KMS-11 (cell line): ENCODE data around the gene DENND6A.

Source experiments
- H2AFZ ChIP-seq: fragments of 200-600 bp; sonication (generic); 2 replicates; pipeline ENCODE4 v1.6.1; 2016; ENCODE audit warnings: antibody characterized with exemption, mixed run types, low read depth
- H3K27ac ChIP-seq: fragments of 200-600 bp; sonication (generic); 2 replicates; pipeline ENCODE4 v1.6.1; 2016; ENCODE audit warnings: mild to moderate bottlenecking, mixed run types
- H3K27me3 ChIP-seq: fragments of 200-600 bp; sonication (generic); 2 replicates; pipeline ENCODE4 v1.6.1; 2017; ENCODE audit warnings: mild to moderate bottlenecking, low read depth, mixed run types, moderate library complexity; ENCODE audit not compliant: insufficient read depth
- H3K36me3 ChIP-seq: fragments of 200-600 bp; sonication (generic); 2 replicates; pipeline ENCODE4 v1.6.1; 2017; ENCODE audit warnings: mild to moderate bottlenecking, mixed run types; ENCODE audit not compliant: insufficient read depth
- H3K4me1 ChIP-seq: fragments of 200-600 bp; sonication (generic); 2 replicates; pipeline ENCODE4 v1.6.1; 2016; ENCODE audit warnings: mild to moderate bottlenecking, low read depth, mixed run types; ENCODE audit not compliant: poor library complexity, severe bottlenecking
- H3K4me2 ChIP-seq: fragments of 200-600 bp; sonication (generic); 2 replicates; pipeline ENCODE4 v1.7.0; 2016; ENCODE audit warnings: mild to moderate bottlenecking, mixed run types
- H3K4me3 ChIP-seq: fragments of 200-600 bp; sonication (generic); IDR thresholded peaks from 2 replicates; pipeline ENCODE4 v1.6.1; 2017; ENCODE audit warnings: low read depth, low read length, mixed read lengths; ENCODE audit not compliant: insufficient read depth
- H3K79me2 ChIP-seq: fragments of 200-600 bp; sonication (generic); 2 replicates; pipeline ENCODE4 v1.6.1; 2016; ENCODE audit warnings: low read depth, mixed run types; ENCODE audit not compliant: insufficient read depth
- H3K9ac ChIP-seq: fragments of 200-600 bp; sonication (generic); 2 replicates; pipeline ENCODE4 v1.6.1; 2016; ENCODE audit warnings: mild to moderate bottlenecking, mixed run types
- H4K20me1 ChIP-seq: fragments of 200-600 bp; sonication (generic); 2 replicates; pipeline ENCODE4 v1.6.1; 2016; ENCODE audit warnings: mild to moderate bottlenecking, mixed run types; ENCODE audit not compliant: insufficient read depth
- TF ChIP-seq, protein P1 (sequence below): fragments of 200-600 bp; sonication (generic); conservative IDR thresholded peaks from 2 replicates; pipeline ENCODE4 v1.6.1; 2017; ENCODE audit warnings: low read depth, mild to moderate bottlenecking, antibody characterized with exemption, low read length, moderate library complexity, mixed read lengths

Gene DENND6A

DNA sequence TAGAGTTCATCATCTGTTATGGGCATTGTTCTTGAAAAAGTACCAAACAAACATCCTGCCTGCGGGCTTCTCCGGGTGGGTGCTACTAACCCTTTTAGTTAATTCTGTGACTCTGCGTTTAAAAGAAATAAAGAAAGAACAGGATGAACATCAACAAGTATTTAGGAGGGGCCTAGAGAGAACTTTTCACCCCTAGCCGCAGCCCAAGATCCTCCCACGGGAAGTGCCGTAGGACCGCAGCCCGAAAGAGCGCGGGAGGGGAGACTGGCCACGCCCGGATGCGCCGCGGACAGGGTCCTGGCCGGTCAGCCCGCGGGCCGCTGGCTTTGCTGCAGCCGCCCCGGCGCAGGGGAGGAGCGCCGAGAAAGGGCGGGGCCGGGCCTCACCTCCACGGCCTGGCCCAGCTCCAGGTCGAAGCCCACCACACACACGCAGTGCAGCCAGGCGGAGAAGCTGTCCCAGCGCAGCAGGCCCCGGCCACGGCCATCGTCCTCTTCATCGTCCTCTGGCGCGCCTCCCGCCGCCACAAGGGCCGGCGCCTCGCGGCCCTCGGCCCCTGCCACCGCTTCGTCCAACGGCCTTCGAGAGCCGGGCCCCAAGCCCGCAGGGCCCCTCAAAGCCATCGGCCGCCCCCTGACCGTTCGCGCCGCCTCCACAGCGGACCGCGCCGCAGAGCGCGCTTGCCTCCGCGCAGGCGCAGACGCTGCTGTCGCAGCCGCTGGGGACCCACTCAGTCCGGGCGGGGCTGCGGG is at the start of gene DENND6A:
TSS of gene DENND6A (minus strand) at position 682 of the 752 bp plus-strand sequence. CDS start at position 623, 59 bp downstream.
- H3K4me1 ChIP-seq: peaks cover 34% of the 10 kb centered on the region
- peak within 1 kb of the TSS; percentile 54 for H3K4me2 ChIP-seq
- TF ChIP-seq, protein P1, sequence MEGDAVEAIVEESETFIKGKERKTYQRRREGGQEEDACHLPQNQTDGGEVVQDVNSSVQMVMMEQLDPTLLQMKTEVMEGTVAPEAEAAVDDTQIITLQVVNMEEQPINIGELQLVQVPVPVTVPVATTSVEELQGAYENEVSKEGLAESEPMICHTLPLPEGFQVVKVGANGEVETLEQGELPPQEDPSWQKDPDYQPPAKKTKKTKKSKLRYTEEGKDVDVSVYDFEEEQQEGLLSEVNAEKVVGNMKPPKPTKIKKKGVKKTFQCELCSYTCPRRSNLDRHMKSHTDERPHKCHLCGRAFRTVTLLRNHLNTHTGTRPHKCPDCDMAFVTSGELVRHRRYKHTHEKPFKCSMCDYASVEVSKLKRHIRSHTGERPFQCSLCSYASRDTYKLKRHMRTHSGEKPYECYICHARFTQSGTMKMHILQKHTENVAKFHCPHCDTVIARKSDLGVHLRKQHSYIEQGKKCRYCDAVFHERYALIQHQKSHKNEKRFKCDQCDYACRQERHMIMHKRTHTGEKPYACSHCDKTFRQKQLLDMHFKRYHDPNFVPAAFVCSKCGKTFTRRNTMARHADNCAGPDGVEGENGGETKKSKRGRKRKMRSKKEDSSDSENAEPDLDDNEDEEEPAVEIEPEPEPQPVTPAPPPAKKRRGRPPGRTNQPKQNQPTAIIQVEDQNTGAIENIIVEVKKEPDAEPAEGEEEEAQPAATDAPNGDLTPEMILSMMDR: no peak
- H3K9ac ChIP-seq: peak within 1 kb of the TSS; percentile 88
- H3K4me3 ChIP-seq: peak within 1 kb of the TSS; percentile 46
- H3K27ac ChIP-seq: peak within 1 kb of the TSS; percentile 74
- H3K27me3 ChIP-seq: no peaks in the 10 kb centered on the region
- no peaks in the 10 kb centered on the region for H3K36me3 ChIP-seq
- peaks cover 37% of the 10 kb centered on the region for H3K79me2 ChIP-seq
- H2AFZ ChIP-seq: peak within 1 kb of the TSS; percentile 73
- H4K20me1 ChIP-seq: no peaks in the 10 kb centered on the region

- Histone ChIP-seq H3K36me3 (no peaks in the 10 kb centered on the region), H4K20me1 (no peaks in the 10 kb centered on the region), H3K4me1 (no peaks in the 10 kb centered on the region), H3K79me2 (no peaks in the 10 kb centered on the region), H3K27ac (no peak overlapping the region), H3K4me2 (no peak overlapping the region), H3K27me3 (no peaks in the 10 kb centered on the region), H3K9ac (no peak overlapping the region), H2AFZ (no peak overlapping the region), H3K4me3 (no peak overlapping the region)
- TF ChIP-seq, protein P1: no peak
Observed at GRCh38 chr3:57740027-57740426, 47.1 kb upstream of the DENND6A start.

GRCh38 chr3:57738391-57738790 is 45.5 kb upstream of the DENND6A start:
- H2AFZ ChIP-seq: no peak overlapping the region
- TF ChIP-seq, protein P1: no peak
- no peak overlapping the region for H3K27ac ChIP-seq
- no peak overlapping the region for H3K9ac ChIP-seq
- no peak overlapping the region for H3K4me3 ChIP-seq
- no peaks in the 10 kb centered on the region for H4K20me1 ChIP-seq
- no peaks in the 10 kb centered on the region for H3K4me1 ChIP-seq
- no peak overlapping the region for H3K4me2 ChIP-seq
- no peaks in the 10 kb centered on the region for H3K36me3 ChIP-seq
- no peaks in the 10 kb centered on the region for H3K79me2 ChIP-seq
- no peaks in the 10 kb centered on the region for H3K27me3 ChIP-seq

GRCh38 chr3:57737840-57738239 is 45.0 kb upstream of the DENND6A start:
- Histone ChIP-seq H3K27ac (no peak overlapping the region), H3K4me1 (no peaks in the 10 kb centered on the region), H3K4me3 (no peak overlapping the region), H3K36me3 (no peaks in the 10 kb centered on the region), H3K9ac (no peak overlapping the region), H4K20me1 (no peaks in the 10 kb centered on the region), H3K79me2 (no peaks in the 10 kb centered on the region), H3K4me2 (no peak overlapping the region), H3K27me3 (no peaks in the 10 kb centered on the region), H2AFZ (no peak overlapping the region)
- TF ChIP-seq, protein P1: no peak
